SK-N-MC (cell line): ENCODE data around the gene MAGEL2.

Source experiments
- EZH2 ChIP-seq: fragments of 200-600 bp; sonication (generic); IDR thresholded peaks from one replicate; pipeline ENCODE4 v1.6.1; 2017; ENCODE audit warnings: antibody characterized with exemption
- POLR2AphosphoS5 ChIP-seq: IDR thresholded peaks from 2 replicates; pipeline ENCODE4 v1.6.1; 2012; ENCODE audit warnings: mild to moderate bottlenecking, low read depth, low read length, borderline replicate concordance

GRCh38 chr15:23634181-23634580, 13.5 kb downstream of the MAGEL2 start:
- TF ChIP-seq POLR2AphosphoS5: no peak
- TF ChIP-seq EZH2: no peak
